Spleen (tissue), 7 donors: ENCODE data around the gene WDR17.

ENCODE experiments used
- CTCF ChIP-seq, 11 experiments: fragments of 200-600 bp in 7 of 11; fragments of 450-650 bp in 4 of 11; sonication (generic) in 4 of 11; IDR thresholded peaks in 8 of 11; conservative IDR thresholded peaks in 3 of 11; 1 replicate in 7 of 11; 2 replicates in 4 of 11; pipeline versions ENCODE4 v1.4.0 to v1.8.0; 2016 to 2021; ENCODE audit warnings: antibody characterized with exemption in 11 of 11, inconsistent platforms in 4 of 11, mild to moderate bottlenecking in 1 of 11
- POLR2A ChIP-seq, 3 donors: fragments of 450-650 bp; IDR thresholded peaks; one replicate each; pipeline ENCODE4 v1.5.1; 2017; ENCODE audit warnings: antibody characterized with exemption in 3 of 3, mild to moderate bottlenecking in 1 of 3
- POLR2AphosphoS5 ChIP-seq, 3 donors: sonication (generic); formaldehyde crosslinking; IDR thresholded peaks; one replicate each; pipeline ENCODE4 v1.5.1; 2017; ENCODE audit warnings: antibody characterized with exemption in 3 of 3
- donor health status: DM: no; HTN: no; CAD: no; lungs with moderate emphysema.
- donor health status: DM: no; HTN: no; CAD: no.
- donor health status: DM: no; HTN: no; CAD: no.

DNA sequence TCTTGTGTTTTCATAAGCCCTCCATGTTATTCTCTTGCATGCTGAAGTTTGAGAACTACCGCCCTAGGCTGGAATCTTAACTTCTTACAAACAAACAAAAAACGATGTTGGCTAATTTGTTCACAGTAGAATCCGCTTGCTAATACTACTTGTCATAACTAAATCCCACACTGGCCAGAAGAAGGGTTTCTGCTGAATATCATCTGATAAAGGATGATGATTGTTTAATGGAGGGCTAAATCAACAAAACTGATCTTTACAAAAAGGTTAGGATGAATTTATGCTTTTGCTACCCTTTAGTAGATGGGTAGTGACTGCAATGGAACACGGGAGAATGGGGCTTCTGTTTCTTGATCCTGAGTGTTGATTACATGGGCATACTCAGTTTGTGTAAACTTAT is 87.5 kb downstream of the WDR17 start:
- TF ChIP-seq POLR2AphosphoS5 (IDR thresholded peaks at IDR 0.05) (no peak), CTCF (IDR thresholded peaks at IDR 0.05 in 8 of 11, conservative IDR thresholded peaks at IDR 0.05 in 3 of 11) (no peak), POLR2A (IDR thresholded peaks at IDR 0.05) (no peak)
